ENCODE data around the gene AMOTL2. TPM values are rescaled to one million over a fixed set of nuclear protein-coding genes. Genes with fewer than 3 reads are reported as not detected.

AMOTL2 gene
- total and polyA plus RNA-seq, 9 of the 15 experiments (the other 6 are each of a cell fraction or from before 2014, with no cell fraction given), result 0.12 to 0.31 TPM; not detected in 7

GRCh38 chr3:134314588-134315285 is 59.5 kb downstream of the AMOTL2 start (continued):
- no peak for TF ChIP-seq HMGN3 (IDR thresholded peaks at IDR 0.05; ENCODE audit: borderline replicate concordance, extremely low read depth, insufficient read length, low read depth, low read length)
- no peak for TF ChIP-seq ZNF3 (CRISPR knock-in tag; IDR thresholded peaks at IDR 0.05)
- no peak for TF ChIP-seq POLR3G (IDR thresholded peaks at IDR 0.05; ENCODE audit: extremely low read depth, insufficient read length, insufficient replicate concordance)
- no peak for TF ChIP-seq MNT (conservative IDR thresholded peaks at IDR 0.05)
- TF ChIP-seq ATF3 (IDR thresholded peaks at IDR 0.05), result no peak
- TF ChIP-seq ATF3 (CRISPR knock-in tag; conservative IDR thresholded peaks at IDR 0.05), result no peak

Data from K562 (cell line).